GM19025 (cell line): ENCODE measurements around the gene AFAP1L2.

Experiments used
- ATAC-seq: cut with Tn5 transposase; IDR thresholded peaks from one replicate; pipeline ENCODE4 v1.9.1; 2021; ENCODE audit warnings: mild to moderate bottlenecking, low read depth, moderate library complexity; ENCODE audit not compliant: unreplicated experiment

AFAP1L2 gene

GRCh38 chr10:114392112-114392835 lies 12.0 kb downstream of the AFAP1L2 start:
- no peak for ATAC-seq

GRCh38 chr10:114391599-114391998 lies 12.7 kb downstream of the AFAP1L2 start:
- no peak for ATAC-seq

- no peak for ATAC-seq
Observed at GRCh38 chr10:114389426-114389825, 14.9 kb downstream of the AFAP1L2 start.

GRCh38 chr10:114388275-114388674 lies 16.0 kb downstream of the AFAP1L2 start:
- no peak for ATAC-seq

- ATAC-seq: no peak
Observed at GRCh38 chr10:114387784-114388183, 16.5 kb downstream of the AFAP1L2 start.

GRCh38 chr10:114386452-114386851 lies 17.9 kb downstream of the AFAP1L2 start:
- ATAC-seq: no peak

- ATAC-seq: no peak
Observed at GRCh38 chr10:114385557-114385956, 18.7 kb downstream of the AFAP1L2 start.

- ATAC-seq: no peak
Observed at GRCh38 chr10:114384601-114385000, 19.7 kb downstream of the AFAP1L2 start.

GRCh38 chr10:114384181-114384580 lies 20.1 kb downstream of the AFAP1L2 start:
- ATAC-seq: no peak

GRCh38 chr10:114380797-114381196 lies 23.5 kb downstream of the AFAP1L2 start:
- no peak for ATAC-seq

GRCh38 chr10:114380060-114380459 lies 24.2 kb downstream of the AFAP1L2 start:
- ATAC-seq: no peak

GRCh38 chr10:114379631-114380041 lies 24.7 kb downstream of the AFAP1L2 start:
- no peak for ATAC-seq

- ATAC-seq: no peak
Observed at GRCh38 chr10:114376523-114376922, 27.8 kb downstream of the AFAP1L2 start.

- no peak for ATAC-seq
Observed at GRCh38 chr10:114375047-114375446, 29.3 kb downstream of the AFAP1L2 start.

GRCh38 chr10:114374053-114374791 lies 30.1 kb downstream of the AFAP1L2 start:
- no peak for ATAC-seq

- ATAC-seq: no peak
Observed at GRCh38 chr10:114373631-114374030, 30.7 kb downstream of the AFAP1L2 start.

GRCh38 chr10:114372995-114373394 lies 31.3 kb downstream of the AFAP1L2 start:
- ATAC-seq: no peak

- no peak for ATAC-seq
Observed at GRCh38 chr10:114372179-114372578, 32.1 kb downstream of the AFAP1L2 start.

GRCh38 chr10:114370966-114371365 lies 33.3 kb downstream of the AFAP1L2 start:
- ATAC-seq: no peak

- ATAC-seq: no peak
Observed at GRCh38 chr10:114370199-114370598, 34.1 kb downstream of the AFAP1L2 start.

GRCh38 chr10:114368057-114368391 lies 36.3 kb downstream of the AFAP1L2 start:
- ATAC-seq: no peak
